Keratinocyte (primary cell): ENCODE data around the gene SLC25A47.

Experiments
- EZH2 ChIP-seq: IDR thresholded peaks from one replicate; pipeline ENCODE4 v1.6.1; 2012; ENCODE audit warnings: inconsistent platforms, mild to moderate bottlenecking, low read length, moderate library complexity
- TF ChIP-seq, protein P1 (sequence below), 3 experiments: IDR thresholded peaks in 1 of 3; conservative IDR thresholded peaks in 1 of 3; optimal IDR thresholded peaks in 1 of 3; 2 replicates in 2 of 3; 3 replicates in 1 of 3; pipeline versions ENCODE3 to v1.5.1; 2011; ENCODE audit warnings: low read length in 3 of 3, mild to moderate bottlenecking in 3 of 3, moderate library complexity in 2 of 3, control low read depth in 1 of 3, inconsistent platforms in 1 of 3; ENCODE audit not compliant: insufficient read depth in 2 of 3; ENCODE audit errors: extremely low read depth in 1 of 3

DNA sequence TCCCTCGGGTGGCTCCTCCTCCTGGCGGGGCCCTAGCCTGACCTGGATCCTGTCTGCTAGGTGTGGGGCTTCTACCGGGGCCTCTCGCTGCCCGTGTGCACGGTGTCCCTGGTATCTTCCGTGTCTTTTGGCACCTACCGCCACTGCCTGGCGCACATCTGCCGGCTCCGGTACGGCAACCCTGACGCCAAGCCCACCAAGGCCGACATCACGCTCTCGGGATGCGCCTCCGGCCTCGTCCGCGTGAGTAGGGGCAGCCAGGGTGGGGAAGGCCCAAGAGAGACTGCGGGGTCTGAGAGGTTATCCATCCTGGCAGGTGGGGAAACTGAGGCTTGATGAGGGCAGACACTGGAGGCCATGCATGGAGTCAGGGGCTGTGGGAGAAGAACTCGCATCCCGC, 4.0 kb downstream of the SLC25A47 start:
- TF ChIP-seq, protein P1, sequence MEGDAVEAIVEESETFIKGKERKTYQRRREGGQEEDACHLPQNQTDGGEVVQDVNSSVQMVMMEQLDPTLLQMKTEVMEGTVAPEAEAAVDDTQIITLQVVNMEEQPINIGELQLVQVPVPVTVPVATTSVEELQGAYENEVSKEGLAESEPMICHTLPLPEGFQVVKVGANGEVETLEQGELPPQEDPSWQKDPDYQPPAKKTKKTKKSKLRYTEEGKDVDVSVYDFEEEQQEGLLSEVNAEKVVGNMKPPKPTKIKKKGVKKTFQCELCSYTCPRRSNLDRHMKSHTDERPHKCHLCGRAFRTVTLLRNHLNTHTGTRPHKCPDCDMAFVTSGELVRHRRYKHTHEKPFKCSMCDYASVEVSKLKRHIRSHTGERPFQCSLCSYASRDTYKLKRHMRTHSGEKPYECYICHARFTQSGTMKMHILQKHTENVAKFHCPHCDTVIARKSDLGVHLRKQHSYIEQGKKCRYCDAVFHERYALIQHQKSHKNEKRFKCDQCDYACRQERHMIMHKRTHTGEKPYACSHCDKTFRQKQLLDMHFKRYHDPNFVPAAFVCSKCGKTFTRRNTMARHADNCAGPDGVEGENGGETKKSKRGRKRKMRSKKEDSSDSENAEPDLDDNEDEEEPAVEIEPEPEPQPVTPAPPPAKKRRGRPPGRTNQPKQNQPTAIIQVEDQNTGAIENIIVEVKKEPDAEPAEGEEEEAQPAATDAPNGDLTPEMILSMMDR (optimal IDR thresholded peaks at IDR 0.05 in 1 of 3, IDR thresholded peaks at IDR 0.05 in 1 of 3, conservative IDR thresholded peaks at IDR 0.05 in 1 of 3; ENCODE audit: extremely low read depth in 1 of 3, insufficient read depth in 2 of 3, low read length in 3 of 3), result no peak
- TF ChIP-seq EZH2, result no peak
